Liver (tissue), 4 donors: ENCODE data around the gene ONECUT1. TPM values are rescaled to one million over a fixed set of nuclear protein-coding genes. Genes with fewer than 3 reads are reported as not detected.

ENCODE experiments used
- polyA plus RNA-seq, 2 donors: library from polyadenylated mRNA; stranded (reverse) in 1 of 2; unstranded in 1 of 2; fragments of 200-250 nt in 1 of 2; fragments of >200 nt in 1 of 2; fragmentation: Nextera tagmentation in 1 of 2; extraction: Ambion mirVana in 1 of 2; gene quantifications; one replicate each; pipeline versions ENCODE4 v1.2.1 to v1.2.3, GENCODE V29; 2013 to 2015
- total RNA-seq, 2 donors: library from RNA; depleted of rRNA; stranded (reverse); fragments of >200 nt; gene quantifications; one replicate each; pipeline ENCODE4 v1.2.3, GENCODE V29; 2014
- donor health status: healthy.
- donor health status: healthy.
- donor health status: healthy.

The ONECUT1 gene
- total and polyA plus RNA-seq, 4 donors, result 7.7 to 51.0 (median 14.8) TPM

Other genes starting within 250 kb of the ONECUT1 start
- gene ARPP19, start 221.3 kb downstream of the ONECUT1 start, total RNA-seq, result 10 to 100 TPM; 42.4 to 55.6 TPM
- gene ARPP19, start 221.3 kb downstream of the ONECUT1 start, polyA plus RNA-seq, result 10 to 100 TPM; 12.1 to 20.9 TPM
- gene ATOSA, start 110.9 kb downstream of the ONECUT1 start, total RNA-seq, result 10 to 100 TPM; 31.4 to 77.8 TPM
- 10 to 100 TPM; 12.8 to 20.9 TPM for gene ATOSA, start 110.9 kb downstream of the ONECUT1 start, polyA plus RNA-seq